ENCODE data around the gene EVPL. TPM values are rescaled to one million over a fixed set of nuclear protein-coding genes. Genes with fewer than 3 reads are reported as not detected.
A peak's percentile ranks its signal among the peaks of the same experiment; 100 is the strongest.

EVPL gene
- total and polyA plus RNA-seq, 2 of the 13 experiments (the other 11 are each of a cell fraction or from before 2014, with no cell fraction given) = 2.1 to 8.2 TPM

GRCh38 chr17:76027159-76027839 is at the start of gene EVPL (continued):
- TF ChIP-seq, protein P1, sequence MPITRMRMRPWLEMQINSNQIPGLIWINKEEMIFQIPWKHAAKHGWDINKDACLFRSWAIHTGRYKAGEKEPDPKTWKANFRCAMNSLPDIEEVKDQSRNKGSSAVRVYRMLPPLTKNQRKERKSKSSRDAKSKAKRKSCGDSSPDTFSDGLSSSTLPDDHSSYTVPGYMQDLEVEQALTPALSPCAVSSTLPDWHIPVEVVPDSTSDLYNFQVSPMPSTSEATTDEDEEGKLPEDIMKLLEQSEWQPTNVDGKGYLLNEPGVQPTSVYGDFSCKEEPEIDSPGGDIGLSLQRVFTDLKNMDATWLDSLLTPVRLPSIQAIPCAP (CRISPR knock-in tag; IDR thresholded peaks at IDR 0.05; ENCODE audit: low read depth) = no peak
- TF ChIP-seq ZNF44 (CRISPR knock-in tag; IDR thresholded peaks at IDR 0.05) (no peak), MAZ (IDR thresholded peaks at IDR 0.05; ENCODE audit: borderline replicate concordance, low read depth, low read length) (no peak), MAZ (CRISPR knock-in tag; IDR thresholded peaks at IDR 0.05; ENCODE audit: low read depth) (peak; percentile 75), ADNP (CRISPR knock-in tag; IDR thresholded peaks at IDR 0.05) (0 out of 2 replicates have a peak, but pooled peaks have one; percentile 9), MYC (CRISPR knock-in tag; IDR thresholded peaks at IDR 0.05; ENCODE audit: borderline replicate concordance) (peak; percentile 61; the same call in 1 of the 2 replicates), MAFK (conservative IDR thresholded peaks at IDR 0.05 in 1 of 2, IDR thresholded peaks at IDR 0.05 in 1 of 2; ENCODE audit: low read length in 2 of 2) (no peak), TEAD2 (CRISPR knock-in tag; IDR thresholded peaks at IDR 0.05) (no peak), HNRNPH1 (optimal IDR thresholded peaks at IDR 0.05; ENCODE audit: low read depth, low read length) (no peak), POLR2AphosphoS5 (IDR thresholded peaks at IDR 0.05; ENCODE audit: low read depth, low read length) (peak; percentile 69), ZNF724P (CRISPR knock-in tag; IDR thresholded peaks at IDR 0.05; ENCODE audit: borderline replicate concordance) (peak; percentile 80; the same call in 1 of the 2 replicates), ATF7-NPFF (CRISPR knock-in tag; IDR thresholded peaks at IDR 0.05; ENCODE audit: low read depth) (peak; percentile 50; the same call in 1 of the 2 replicates), PHF5A (CRISPR knock-in tag; IDR thresholded peaks at IDR 0.05; ENCODE audit: low read depth, unreplicated experiment) (no peak), ATF6 (CRISPR knock-in tag; conservative IDR thresholded peaks at IDR 0.05) (no peak), PAXIP1 (CRISPR knock-in tag; conservative IDR thresholded peaks at IDR 0.05) (peak; percentile 27; the same call in 1 of the 2 replicates), ARNT (IDR thresholded peaks at IDR 0.05) (no peak), ZBTB42 (CRISPR knock-in tag; IDR thresholded peaks at IDR 0.05) (0 out of 2 replicates have a peak, but pooled peaks have one; percentile 43), SIX4 (CRISPR knock-in tag; IDR thresholded peaks at IDR 0.05) (peak; percentile 15; the same call in 1 of the 2 replicates)
- TF ChIP-seq, protein P2, sequence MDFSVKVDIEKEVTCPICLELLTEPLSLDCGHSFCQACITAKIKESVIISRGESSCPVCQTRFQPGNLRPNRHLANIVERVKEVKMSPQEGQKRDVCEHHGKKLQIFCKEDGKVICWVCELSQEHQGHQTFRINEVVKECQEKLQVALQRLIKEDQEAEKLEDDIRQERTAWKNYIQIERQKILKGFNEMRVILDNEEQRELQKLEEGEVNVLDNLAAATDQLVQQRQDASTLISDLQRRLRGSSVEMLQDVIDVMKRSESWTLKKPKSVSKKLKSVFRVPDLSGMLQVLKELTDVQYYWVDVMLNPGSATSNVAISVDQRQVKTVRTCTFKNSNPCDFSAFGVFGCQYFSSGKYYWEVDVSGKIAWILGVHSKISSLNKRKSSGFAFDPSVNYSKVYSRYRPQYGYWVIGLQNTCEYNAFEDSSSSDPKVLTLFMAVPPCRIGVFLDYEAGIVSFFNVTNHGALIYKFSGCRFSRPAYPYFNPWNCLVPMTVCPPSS (IDR thresholded peaks at IDR 0.05) = no peak
- TF ChIP-seq, protein P3, sequence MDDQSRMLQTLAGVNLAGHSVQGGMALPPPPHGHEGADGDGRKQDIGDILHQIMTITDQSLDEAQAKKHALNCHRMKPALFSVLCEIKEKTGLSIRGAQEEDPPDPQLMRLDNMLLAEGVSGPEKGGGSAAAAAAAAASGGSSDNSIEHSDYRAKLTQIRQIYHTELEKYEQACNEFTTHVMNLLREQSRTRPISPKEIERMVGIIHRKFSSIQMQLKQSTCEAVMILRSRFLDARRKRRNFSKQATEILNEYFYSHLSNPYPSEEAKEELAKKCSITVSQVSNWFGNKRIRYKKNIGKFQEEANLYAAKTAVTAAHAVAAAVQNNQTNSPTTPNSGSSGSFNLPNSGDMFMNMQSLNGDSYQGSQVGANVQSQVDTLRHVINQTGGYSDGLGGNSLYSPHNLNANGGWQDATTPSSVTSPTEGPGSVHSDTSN (CRISPR knock-in tag; IDR thresholded peaks at IDR 0.05; ENCODE audit: borderline replicate concordance) = no peak

Data from HepG2 (cell line).